DND-41 (cell line): ENCODE results near the gene ALS2.

Source experiments
- EZH2 ChIP-seq: IDR thresholded peaks from 3 replicates; pipeline ENCODE4 v1.6.1; 2012; ENCODE audit warnings: borderline replicate concordance, low read depth, mild to moderate bottlenecking, moderate library complexity, low read length, inconsistent platforms; ENCODE audit not compliant: severe bottlenecking
- TF ChIP-seq, protein P1 (sequence below): IDR thresholded peaks from 2 replicates; pipeline ENCODE4 v1.5.1; 2012; ENCODE audit warnings: borderline replicate concordance, low read length, moderate library complexity, mild to moderate bottlenecking; ENCODE audit not compliant: poor library complexity, severe bottlenecking; ENCODE audit errors: extremely low read depth

DNA sequence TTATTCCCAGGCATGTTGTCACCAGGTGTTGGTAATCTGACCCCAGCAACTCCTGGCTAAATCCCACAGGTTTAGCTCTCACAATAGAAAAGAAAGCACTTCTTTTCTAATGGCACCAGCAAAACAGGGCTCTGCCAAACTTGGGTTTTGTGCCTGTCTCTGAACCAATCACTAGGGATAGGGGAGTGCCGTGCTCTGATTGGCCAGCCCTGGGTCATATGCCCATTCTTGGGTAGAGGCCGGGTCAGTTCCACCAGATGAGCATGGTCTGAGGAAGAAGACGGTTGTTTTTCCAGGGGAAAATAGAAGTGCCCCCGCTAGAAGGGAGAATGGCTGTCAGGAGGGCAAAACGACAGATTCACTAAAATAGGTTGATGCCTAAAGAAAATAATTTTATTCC lies 40.3 kb upstream of the ALS2 start:
- TF ChIP-seq, protein P1, sequence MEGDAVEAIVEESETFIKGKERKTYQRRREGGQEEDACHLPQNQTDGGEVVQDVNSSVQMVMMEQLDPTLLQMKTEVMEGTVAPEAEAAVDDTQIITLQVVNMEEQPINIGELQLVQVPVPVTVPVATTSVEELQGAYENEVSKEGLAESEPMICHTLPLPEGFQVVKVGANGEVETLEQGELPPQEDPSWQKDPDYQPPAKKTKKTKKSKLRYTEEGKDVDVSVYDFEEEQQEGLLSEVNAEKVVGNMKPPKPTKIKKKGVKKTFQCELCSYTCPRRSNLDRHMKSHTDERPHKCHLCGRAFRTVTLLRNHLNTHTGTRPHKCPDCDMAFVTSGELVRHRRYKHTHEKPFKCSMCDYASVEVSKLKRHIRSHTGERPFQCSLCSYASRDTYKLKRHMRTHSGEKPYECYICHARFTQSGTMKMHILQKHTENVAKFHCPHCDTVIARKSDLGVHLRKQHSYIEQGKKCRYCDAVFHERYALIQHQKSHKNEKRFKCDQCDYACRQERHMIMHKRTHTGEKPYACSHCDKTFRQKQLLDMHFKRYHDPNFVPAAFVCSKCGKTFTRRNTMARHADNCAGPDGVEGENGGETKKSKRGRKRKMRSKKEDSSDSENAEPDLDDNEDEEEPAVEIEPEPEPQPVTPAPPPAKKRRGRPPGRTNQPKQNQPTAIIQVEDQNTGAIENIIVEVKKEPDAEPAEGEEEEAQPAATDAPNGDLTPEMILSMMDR, result no peak
- no peak for TF ChIP-seq EZH2
